ENCODE data around the gene HDAC9.

Gene HDAC9

DNA sequence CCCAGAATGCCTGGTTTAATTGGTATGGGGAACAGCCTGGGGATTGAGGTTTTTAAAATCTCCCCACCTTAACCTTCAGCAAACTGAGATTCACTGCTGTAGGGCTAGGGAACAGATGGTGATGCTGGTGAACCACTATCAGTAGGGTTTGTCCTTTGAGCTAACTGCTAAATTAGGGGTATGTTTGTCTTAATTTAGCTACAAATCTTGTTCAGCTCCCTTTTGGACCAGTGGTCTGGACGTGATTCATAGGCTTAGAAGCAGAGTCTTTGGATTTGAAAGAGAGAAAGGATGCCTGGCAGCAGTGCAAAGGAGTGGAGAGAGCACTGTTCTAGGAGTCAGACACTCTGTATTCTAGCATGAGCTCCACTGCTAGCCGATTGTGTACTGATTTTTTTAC is 2.8 kb downstream of the HDAC9 start:
- TF ChIP-seq CTCF (IDR thresholded peaks at IDR 0.05; ENCODE audit: insufficient read depth, missing control alignments) = no peak
- DNase-seq (ENCODE audit: insufficient read length, low spot score) (no peak), FAIRE-seq (no peak)

- TF ChIP-seq CTCF (IDR thresholded peaks at IDR 0.05; ENCODE audit: insufficient read depth, missing control alignments) = no peak
- DNase-seq (ENCODE audit: insufficient read length, low spot score) (no peak), FAIRE-seq (no peak)
Measured at GRCh38 chr7:18499407-18500177, 4.0 kb downstream of the HDAC9 start.

GRCh38 chr7:18503126-18503866 is 7.7 kb downstream of the HDAC9 start:
- FAIRE-seq (no peak), DNase-seq (ENCODE audit: insufficient read length, low spot score) (no peak)
- TF ChIP-seq CTCF (IDR thresholded peaks at IDR 0.05; ENCODE audit: insufficient read depth, missing control alignments) = no peak

DNA sequence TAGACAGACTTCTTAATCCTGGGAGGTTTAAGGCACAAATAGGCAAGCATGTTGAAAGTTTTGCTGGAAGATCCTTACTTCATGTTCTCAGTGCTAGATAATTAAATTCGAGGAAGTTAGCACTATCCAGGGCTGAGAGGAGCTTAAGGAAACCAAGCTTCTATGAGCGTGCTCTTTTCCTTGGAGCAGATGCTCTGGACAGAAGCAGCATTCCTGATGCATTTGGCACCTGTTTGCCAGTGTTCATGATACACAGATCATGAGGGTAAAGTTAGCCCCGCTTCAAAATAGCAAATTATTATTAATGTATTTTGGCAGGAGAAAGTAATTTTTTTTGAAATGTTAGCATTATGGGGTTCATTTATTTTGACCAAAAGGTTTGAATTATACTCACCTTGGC is 9.4 kb downstream of the HDAC9 start:
- no peak for TF ChIP-seq CTCF (IDR thresholded peaks at IDR 0.05; ENCODE audit: insufficient read depth, missing control alignments)
- DNase-seq (ENCODE audit: insufficient read length, low spot score) (no peak), FAIRE-seq (no peak)

DNA sequence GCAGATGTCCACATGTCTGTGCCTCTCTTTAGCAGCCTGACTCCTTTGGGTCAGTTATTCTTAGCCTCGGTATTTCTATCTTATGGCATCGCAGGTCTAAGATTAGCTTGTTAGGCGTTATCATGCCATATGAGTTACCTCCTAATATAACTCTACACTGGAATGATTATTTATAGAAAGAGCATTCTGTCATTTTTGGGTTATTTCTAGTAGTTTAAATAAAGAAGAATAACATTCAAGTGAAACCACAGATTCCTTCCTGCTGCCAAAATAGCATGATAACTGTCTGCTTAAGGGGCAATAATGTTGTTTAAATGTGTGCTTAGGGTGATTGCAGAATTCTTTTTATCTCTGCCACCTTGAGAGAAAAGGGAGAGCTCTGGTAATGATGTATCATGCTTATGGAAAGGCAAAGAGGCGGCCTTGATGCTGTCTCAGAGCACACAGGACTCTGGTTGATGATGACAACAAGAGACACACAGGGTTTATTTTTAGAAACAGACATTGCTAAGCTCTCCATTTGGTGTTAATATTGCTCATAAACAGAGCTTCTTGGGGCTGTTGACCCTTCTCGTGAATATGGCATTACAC is 10.4 kb downstream of the HDAC9 start:
- DNase-seq (ENCODE audit: insufficient read length, low spot score) (no peak), FAIRE-seq (no peak)

More for the DNA sequence above, 10.4 kb downstream of the HDAC9 start:
- TF ChIP-seq CTCF (IDR thresholded peaks at IDR 0.05; ENCODE audit: insufficient read depth, missing control alignments) = no peak
